ENCODE measurements around the gene THAP3.

The THAP3 gene

GRCh38 chr1:6587261-6588005, 37.2 kb upstream of the THAP3 start:
- no peak overlapping the region for H3K27ac ChIP-seq
- TF ChIP-seq CTCF (conservative IDR thresholded peaks at IDR 0.05), result no peak

GRCh38 chr1:6588128-6588892, 36.4 kb upstream of the THAP3 start:
- no peak for TF ChIP-seq CTCF (conservative IDR thresholded peaks at IDR 0.05)

GRCh38 chr1:6588893-6589520, 35.7 kb upstream of the THAP3 start:
- TF ChIP-seq CTCF (conservative IDR thresholded peaks at IDR 0.05), result no peak

More at GRCh38 chr1:6588128-6588892, 36.4 kb upstream of the THAP3 start:
- no peak overlapping the region for H3K27ac ChIP-seq

GRCh38 chr1:6590046-6590445, 34.6 kb upstream of the THAP3 start:
- H3K27ac ChIP-seq, result no peak overlapping the region
- TF ChIP-seq CTCF (conservative IDR thresholded peaks at IDR 0.05), result no peak

More at GRCh38 chr1:6588893-6589520, 35.7 kb upstream of the THAP3 start:
- no peak overlapping the region for H3K27ac ChIP-seq

- H3K27ac ChIP-seq, result no peak overlapping the region
- TF ChIP-seq CTCF (conservative IDR thresholded peaks at IDR 0.05), result no peak
These were observed 33.4 kb upstream of the THAP3 start for GRCh38 chr1:6591222-6591621.

- TF ChIP-seq CTCF (conservative IDR thresholded peaks at IDR 0.05), result no peak
- no peak overlapping the region for H3K27ac ChIP-seq
These were observed 33.0 kb upstream of the THAP3 start for GRCh38 chr1:6591644-6592043.

- no peak overlapping the region for H3K27ac ChIP-seq
- no peak for TF ChIP-seq CTCF (conservative IDR thresholded peaks at IDR 0.05)
These were observed 32.2 kb upstream of the THAP3 start for GRCh38 chr1:6592441-6592840.

All from VCaP (cell line).